EH (cell line): Measurements from ENCODE around the gene GDI1.
"Not testable (repeated sequence)": the region's sequence is repeated elsewhere in the genome, so short reads cannot be mapped to it uniquely, and the experiment has no call there.

Experiments used
- DNase-seq: peaks from one replicate; pipeline ENCODE4 v3.0.0-alpha.2; 2015; ENCODE audit warnings: low read depth

GDI1 gene

DNA sequence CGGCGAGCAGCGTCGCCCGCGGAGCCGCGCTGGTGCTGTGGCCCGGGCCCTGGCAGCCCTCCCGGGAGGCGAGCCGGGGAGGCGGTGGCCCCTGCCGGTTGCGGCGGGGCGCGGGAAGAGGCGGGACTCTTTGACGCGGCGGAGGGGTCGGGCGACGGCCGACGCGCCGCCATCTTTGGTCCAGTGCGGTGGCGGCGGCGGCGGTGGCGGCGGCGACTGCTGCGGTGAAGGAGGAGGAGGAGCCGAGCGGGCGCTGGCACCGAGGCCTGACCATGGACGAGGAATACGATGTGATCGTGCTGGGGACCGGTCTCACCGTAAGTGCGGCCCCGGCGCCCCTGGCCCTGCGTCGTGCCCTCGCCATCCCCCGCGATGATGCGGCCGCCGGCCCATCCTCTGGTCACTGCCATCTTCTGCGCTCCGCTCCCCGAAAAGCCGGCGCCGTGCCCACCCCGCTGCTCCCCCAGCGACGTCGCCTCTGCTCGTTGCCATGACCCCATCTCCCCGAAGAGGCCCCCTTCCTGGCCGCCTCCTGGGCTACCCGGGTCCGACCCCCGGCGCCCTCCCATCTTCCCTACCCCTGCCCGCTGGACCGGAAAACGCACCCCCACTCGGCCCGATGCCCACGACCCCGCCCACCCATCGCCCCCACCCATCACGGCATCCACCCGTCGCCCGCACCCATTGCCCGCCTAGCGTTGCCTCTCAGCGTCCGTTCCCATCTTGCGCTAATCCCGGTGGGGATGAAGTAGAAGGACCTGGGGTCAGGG is at the start of gene GDI1:
TSS of gene GDI1 (plus strand) at position 172 of the 770 bp plus-strand sequence. CDS start at position 273, 101 bp downstream.
- DNase-seq = peak; percentile 66

DNA sequence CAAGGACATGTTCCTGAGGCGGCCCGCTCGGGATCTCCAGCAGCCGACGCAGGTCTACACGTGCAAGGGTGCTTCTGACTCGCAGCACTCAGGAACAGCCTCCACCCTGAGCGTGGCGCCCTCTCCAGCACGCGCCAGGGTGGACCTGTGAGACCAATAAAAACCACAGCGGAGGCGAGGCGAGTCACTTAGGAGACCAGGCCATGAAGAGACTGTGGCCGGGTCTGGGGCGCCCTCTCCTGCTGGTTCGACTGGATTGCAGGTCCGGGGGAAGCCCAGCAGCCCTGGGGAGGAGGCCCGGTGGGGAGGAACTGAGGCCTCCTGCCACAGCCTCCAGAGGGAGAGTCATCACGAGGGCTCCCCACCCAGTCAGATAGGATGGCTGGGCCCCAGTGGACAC is 48.9 kb upstream of the GDI1 start:
- DNase-seq = not testable (repeated sequence)

DNA sequence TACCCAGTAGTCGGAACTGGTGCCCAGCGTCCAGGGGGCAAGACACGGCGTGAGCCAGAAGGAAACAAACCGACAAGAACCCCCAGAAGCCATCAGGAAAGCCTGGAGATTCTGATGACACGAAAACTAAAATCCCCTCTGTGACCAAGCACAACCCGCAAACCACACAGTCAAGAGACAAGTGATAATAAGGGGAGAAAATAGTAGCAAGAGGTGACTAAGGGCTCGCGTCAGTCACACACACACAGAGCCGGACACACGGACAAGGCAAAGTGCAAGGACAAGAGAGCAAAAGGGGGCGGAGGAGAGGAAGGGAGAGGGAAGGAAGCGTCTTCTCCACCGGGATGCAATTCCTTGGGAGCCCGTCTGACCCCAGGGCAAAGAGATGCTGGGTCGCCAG is 48.3 kb upstream of the GDI1 start:
- DNase-seq = not testable (repeated sequence)

DNA sequence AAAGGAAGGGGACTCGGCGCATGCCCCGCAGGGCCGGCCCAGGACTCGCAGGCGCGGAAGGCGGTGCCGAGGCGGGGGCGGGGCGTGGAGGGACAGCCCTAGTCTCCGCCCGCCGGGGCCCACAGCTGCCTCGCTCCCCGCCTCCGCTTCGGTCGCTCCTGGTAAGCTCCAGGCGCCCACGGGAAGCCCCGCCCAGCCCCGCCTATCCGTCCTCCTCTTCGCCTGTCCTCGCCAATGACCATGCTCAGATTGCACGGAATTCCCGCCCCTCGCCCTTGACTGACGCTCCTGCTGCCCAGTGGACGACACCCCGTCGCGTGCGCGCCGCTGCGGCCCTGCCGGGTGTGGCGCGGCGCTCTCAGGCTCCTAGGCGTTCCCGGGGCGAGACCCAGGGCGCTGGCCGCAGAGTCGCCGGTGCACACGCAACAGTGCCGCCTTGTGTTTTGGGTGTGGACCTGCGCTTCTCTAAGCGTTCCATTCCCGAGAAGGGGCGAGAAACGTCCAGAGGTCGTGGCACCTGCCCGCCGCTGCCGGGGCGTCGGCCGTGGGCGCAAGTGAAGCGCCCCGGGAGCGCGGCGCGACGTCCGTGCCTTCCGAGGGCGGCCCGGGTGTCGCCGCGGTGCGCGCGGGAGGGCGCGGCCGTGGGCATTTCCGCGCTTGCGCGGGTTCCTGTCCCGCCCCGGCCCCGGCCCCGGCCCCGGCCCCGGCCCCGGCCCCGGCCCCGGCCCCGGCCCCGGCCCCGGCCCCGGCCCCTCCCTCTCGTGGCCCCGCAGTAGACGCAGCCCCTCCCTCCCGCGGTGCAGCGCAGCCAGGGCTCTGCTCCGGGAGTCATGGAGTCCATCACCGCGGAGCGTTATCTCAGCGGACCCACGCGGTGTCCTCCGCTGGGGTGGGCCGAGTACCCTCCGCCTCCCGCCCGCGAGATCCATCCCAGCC is 46.9 kb upstream of the GDI1 start:
- not testable (repeated sequence) for DNase-seq

DNA sequence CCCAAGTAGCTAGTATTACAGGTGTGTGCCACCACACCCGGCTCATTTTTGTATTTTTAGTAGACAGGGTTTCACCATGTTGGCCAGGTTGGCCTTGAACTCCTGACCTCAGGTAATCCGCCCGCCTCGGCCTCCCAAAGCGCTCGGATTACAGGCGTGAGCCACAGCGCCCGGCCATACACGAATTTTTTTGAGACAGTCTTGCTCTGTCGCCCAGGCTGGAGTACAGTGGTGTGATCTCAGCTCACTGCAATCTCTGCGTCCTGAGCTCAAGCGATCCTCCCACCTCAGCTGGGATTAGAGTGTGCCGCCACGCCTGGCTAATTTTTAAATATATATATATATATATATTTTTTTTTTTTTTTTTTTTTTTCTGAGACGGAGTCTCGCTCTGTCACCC is 40.6 kb upstream of the GDI1 start:
- DNase-seq = not testable (repeated sequence)

DNA sequence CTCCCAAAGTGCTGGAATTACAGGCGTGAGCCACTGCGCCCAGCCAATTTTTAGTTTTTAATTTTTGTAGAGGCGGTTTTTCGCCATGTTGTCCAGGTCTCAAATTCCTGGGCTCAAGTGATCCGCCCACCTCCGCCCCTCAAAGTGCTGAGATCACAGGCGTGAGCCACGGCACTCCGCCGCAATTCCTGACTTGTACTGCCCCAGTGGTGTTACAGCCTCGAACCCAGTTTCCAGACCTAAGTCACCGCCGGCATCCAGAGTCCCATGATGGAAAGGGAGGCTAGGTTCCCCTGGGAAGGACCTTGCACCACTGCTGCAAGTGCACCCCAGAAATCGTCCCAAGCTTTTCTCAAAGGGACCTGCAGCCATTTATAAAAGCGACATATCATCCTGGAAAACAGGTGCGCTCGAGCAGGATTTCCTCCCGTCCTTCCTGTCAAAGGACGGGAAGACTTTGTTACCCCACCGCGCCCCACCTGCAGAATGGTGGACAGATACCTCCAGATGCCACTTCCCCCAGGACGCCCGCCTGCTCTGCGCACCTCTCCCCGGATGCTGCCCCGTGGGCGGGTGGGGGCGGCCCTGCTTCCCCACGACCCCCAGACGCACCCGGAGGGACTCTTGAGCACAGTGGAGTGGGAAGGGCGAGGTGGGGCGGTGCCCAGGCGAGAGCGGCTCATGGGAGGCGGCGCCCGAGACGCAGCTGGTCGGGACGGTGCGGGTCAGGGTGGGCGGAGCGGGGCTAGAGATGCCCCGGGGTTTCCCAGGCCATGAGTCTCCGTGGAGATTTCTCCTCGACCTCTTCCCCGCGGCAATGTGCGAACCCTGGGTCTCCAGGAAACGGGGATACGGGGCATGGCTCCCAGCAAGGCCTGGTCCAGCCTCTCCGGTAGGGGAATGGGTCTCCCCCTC is 39.7 kb upstream of the GDI1 start:
- DNase-seq = peak; percentile 76

DNA sequence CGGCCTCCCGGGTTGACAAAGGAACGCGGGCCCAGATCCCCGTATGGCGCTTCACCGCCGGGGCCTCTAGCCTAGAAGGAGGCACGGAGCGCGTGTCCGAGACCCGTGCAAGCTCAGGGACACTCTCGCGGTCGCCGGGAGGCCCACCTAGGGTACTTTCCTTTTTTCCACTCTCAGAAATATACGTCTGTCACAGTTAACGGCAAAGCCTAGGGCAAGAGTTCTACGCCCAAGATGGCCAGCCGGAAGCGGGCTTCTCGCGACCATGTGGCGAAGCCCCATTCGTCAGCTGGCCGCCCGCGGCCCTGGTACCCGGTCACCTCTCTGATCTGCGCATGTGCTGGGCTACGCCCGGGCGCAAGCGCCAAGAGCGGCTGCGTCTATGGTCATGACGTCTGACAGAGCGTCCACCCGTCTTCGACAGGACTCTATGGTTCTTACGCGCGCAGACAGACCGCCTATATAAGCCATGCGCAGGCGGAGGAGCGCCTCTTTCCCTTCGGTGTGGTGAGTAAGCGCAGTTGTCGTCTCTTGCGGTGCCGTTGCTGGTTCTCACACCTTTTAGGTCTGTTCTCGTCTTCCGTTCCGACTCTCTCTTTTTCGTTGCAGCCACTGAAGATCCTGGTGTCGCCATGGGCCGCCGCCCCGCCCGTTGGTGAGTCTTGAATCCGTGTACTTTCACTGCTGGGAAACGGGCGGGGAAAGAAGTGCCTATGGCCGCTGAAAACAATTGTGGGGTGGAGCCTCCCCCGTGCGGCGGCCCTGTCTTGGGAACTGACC is 38.9 kb upstream of the GDI1 start, which contains the start of gene RPL10:
TSS of gene RPL10 (plus strand) at position 490 of the 780 bp plus-strand sequence. CDS start at position 633, 143 bp downstream.
- DNase-seq = peak; percentile 96

DNA sequence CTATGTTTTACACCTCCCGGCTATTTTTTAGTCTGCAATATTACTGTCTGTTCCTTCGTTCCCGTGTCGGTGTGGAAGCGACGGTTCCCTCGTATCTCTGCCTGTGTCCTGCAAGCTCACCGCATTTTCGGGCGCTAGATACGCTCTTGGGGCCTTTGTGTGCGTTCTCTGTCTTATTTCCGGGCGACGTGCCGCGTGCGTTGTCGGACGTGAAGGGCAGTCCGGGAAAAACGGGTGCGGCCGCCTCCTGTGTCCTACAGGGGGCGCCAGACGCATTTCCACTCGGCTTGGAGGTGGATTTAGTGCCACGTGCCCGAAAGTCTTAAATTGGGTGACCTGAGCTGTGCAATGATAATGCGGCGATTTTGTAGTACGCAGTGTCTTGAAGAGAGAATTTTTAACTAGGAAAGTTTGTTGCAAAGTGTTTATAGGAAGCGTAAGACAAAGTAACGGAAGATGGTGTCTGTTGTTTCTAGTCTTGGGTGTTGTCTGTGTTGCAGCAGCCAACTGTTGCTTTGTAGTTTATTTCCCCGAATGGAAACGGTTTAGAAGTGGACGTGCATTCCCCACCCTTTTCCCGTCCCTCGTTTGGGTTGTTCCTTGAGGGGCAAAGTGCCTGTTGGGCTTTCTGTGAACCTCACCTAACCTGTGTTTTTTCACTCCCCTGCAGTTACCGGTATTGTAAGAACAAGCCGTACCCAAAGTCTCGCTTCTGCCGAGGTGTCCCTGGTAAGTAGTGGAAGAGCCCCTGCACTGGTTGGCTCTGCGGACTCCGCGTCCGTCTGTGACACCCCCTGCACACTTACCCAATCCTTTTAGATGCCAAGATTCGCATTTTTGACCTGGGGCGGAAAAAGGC is 38.1 kb upstream of the GDI1 start:
- DNase-seq = peak; percentile 84

DNA sequence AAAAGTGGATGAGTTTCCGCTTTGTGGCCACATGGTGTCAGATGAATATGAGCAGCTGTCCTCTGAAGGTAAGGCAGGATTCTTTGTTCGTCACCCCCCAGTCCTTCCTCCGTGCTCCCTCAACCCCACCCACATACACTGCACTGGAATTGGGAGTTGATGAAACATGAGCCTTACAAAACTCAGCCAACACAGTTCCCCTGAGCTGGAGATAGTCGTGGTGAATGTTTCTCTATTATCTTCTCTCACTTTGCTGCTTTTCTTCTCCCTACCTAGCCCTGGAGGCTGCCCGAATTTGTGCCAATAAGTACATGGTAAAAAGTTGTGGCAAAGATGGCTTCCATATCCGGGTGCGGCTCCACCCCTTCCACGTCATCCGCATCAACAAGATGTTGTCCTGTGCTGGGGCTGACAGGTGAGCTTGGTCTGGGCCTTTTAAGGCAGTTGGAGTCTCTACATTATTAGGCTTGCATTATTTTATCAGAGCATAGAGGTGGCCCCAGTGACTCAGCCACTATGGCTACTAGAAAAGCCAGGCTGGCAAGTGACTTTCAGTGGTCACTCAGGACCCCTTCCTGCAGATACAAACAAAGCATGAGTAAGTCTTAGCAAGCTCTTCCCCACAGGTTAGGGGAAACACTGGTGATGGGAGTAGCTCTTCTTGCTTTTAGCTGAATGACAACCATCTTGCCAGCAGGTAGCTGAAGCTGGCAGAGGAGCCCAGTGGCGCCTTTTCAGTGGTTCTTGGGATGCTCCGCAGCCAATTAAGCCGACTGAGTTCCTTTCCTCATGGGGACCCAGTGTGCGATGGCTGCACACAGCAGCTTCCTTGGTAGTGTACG is 37.2 kb upstream of the GDI1 start:
- peak; percentile 27 for DNase-seq

DNA sequence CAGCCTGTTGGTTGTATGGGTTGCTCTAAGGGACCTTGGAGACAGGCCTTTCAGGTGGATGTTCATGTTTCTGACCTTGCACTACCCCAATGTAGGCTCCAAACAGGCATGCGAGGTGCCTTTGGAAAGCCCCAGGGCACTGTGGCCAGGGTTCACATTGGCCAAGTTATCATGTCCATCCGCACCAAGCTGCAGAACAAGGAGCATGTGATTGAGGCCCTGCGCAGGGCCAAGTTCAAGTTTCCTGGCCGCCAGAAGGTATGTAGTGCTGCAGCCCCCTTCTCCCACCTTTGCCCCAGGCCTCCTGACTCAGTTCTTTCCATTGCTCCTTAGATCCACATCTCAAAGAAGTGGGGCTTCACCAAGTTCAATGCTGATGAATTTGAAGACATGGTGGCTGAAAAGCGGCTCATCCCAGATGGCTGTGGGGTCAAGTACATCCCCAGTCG is 36.6 kb upstream of the GDI1 start:
- DNase-seq = not testable (repeated sequence)

DNA sequence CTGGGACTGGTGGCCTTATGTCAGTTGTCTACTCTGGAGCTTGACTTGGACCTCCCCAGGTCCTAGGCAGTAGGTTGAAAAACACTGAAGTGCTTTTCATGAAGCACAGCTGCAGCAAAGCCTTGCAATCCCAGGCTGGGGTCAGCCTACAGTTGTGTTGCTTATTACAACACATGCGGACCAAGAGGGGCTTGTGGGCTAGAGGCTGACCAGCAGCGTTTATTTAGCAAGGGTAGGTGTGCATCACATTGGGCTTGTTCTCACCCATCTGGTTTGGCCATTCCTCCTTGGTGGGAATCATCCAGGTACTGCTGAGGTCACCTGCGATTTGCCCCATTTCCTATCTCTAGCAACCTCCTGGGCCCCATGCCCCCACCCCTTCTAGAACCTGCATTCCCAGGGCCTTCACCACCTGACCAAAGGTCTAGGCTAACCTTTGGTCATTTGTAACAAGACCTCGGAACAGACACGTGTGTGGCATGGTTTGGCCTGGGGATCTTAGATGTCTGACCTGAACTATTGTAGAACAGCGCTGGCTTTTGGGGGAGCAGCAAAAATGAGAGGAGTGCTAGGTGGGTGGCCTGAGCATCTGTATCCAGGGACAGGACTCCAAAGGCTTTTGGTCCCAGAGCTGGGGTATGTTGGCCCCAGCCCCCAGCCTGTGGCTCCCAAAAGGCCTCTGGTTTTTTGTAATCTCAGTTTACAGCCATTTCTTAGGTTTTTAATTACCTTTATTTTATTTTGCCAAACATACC is 35.7 kb upstream of the GDI1 start:
- DNase-seq = peak; percentile 43

DNA sequence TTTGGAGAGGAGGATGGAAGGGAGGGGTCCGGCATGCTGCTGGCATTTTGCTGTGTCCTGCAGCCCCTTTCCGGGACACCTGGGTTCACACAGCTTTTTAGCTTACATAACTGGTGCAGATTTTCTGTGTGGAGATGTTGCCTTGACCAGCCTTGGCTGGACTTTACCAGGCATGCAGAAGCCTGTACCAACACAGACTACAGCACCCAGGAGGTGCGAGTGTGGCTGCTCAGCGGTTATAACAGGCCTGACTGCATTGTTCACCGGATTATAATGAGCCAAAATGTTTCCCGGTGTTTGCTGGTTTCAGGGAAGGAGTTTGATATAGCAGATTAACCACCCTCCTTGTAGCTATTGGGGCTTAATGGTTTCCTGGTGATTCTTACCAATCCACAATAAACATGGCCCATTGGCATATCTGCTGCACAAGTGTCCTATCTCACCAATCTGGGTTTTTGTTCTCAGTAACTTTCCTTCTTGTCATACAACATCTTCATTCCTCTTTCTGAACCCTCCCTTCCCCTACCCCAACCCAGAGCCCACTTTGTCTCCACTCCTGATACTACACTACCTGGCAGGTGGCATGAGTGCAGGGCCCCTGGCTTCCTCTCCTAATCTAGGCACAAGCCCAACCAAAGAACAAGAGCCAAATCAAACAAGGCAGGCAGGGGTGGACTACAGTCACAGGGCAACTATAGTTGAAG is 34.9 kb upstream of the GDI1 start:
- peak; percentile 37 for DNase-seq

DNA sequence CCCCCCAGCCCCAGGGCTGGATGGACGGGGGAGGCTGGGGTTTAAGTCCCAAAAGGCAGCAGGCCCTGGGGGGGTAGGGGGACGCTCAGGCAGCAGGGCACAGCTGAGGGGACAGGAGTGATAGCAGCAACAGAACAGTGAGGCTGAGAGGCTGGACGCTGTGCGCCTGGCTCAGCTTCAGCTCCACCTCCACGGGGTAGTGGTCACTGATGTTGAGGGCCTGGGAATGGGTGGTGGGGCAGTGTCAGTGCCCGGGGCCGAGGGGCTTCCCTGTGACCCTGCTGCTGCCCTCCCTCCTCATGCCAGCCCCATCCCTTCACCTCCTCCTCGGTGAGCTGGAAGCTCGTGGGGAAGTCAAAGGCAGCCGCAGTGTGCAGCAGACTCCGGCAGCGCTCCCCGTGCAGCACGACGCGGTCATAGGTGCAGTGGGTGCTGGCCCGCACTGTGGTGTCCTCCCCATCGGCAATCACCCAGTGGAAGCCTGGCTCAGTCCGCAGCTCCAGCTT is 34.3 kb upstream of the GDI1 start:
- no peak for DNase-seq

DNA sequence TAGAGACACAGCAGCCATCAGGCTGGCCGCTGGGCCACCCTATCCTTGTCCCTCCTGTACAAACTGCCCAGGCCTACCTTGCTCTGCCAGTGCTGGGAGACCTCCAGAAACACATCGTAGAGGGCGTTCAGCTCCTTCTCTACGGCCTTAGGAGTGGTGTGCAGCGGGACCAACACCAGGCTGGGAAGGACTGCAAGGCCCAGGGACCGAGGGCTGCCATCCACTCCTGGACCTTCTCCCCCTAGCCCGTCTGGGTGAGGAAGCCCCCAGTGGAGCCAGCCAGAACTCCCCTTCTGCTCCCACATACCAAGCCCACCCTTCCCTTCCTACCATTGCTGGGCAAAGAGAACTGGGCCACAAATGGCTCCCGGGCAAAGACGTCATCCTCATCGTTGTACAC is 33.8 kb upstream of the GDI1 start:
- DNase-seq = no peak

DNA sequence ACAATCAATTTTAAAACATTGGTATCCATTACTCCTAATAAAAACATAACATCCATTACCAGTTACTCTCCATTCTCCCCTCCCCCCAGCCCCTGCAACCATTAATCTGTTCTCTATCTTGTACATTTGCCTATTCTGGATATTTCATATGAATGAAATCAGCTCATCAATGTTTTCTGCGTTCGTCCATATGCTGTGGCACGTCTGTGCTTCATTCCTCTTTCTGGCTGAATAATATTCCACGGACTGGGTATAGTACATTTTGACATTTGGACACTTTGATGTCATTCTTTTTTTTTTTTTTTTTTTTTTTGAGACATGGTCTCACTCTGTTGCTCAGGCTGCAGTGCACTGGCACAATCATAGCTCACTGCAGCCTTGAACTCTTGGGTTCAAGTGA is 33.1 kb upstream of the GDI1 start:
- DNase-seq = no peak

DNA sequence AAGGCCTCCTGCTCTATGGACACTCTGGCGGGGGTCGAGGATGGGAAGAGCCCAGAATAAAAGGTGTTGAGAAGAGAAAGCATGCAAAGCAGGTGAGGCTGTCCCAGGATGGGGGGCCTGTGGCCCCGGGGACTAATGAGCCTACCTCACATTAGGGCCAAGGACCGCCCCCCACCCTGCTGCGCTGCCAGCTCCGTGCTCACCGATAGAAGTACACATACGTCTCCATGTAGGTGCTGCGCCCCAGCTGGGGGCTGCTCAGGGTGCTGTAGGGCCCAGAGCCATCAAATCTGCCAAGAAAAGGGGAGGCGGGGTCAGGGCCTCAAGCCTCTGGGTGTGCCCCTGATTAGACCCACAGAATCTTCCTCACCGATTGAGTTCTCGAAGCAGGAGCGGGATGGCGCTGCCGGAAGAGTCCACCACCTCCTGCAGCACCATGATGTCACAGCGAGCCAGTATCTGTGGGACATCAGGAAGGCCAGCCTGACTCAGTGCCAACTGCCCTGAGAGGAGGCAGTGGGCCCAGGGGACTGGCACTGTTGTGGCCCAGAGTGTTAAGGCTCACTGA is 32.2 kb upstream of the GDI1 start:
- DNase-seq = no peak

DNA sequence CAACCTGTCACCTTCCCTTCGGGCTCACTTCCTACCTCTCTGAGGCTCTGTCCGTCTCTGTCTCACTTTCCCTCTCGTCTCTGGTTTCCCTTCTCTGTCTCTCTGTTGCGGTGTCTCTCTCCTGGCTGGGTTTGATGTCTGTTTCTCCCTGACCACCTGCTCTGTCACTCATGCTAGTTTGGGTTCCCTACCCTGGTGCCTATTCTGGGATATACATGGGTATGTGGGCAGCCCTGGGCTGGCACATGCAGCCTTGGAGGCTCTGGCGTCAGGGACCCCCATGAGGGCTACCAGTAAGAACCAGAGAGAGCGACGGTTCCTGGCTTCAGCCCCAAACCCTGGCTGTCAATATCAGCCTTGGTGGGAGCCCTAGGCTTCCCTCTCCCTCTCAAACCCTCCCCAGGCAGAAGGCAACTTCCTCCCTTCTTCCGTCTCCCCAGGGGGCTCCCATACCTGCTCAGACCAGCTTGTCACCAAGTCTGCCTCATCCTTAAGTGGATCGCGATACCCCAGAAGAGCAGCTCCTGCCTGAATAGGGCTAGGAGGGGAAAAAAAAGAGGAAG is 28.2 kb upstream of the GDI1 start:
- no peak for DNase-seq
